ENCODE measurements around the gene PKP2. TPM values are rescaled to one million over a fixed set of nuclear protein-coding genes. Genes with fewer than 3 reads are reported as not detected.

PKP2 gene
- total and polyA plus RNA-seq, 2 experiments from 2014 or later: 0.21 to 0.22 TPM

GRCh38 chr12:32918890-32919801, 22.6 kb upstream of the PKP2 start:
- no peak overlapping the region for H3K4me3 ChIP-seq
- no peaks in the 10 kb centered on the region for H3K79me2 ChIP-seq (ENCODE audit: insufficient read depth)
- H3K4me2 ChIP-seq (ENCODE audit: unreplicated experiment): no peak overlapping the region
- no peaks in the 10 kb centered on the region for H3K4me1 ChIP-seq (ENCODE audit: insufficient read depth)
- no peaks in the 10 kb centered on the region for H3K9me3 ChIP-seq (ENCODE audit: low read depth)
- H2AFZ ChIP-seq: no peak overlapping the region
- H3K27ac ChIP-seq: no peak overlapping the region
- H3K36me3 ChIP-seq (ENCODE audit: low read depth): no peaks in the 10 kb centered on the region
- no peaks in the 10 kb centered on the region for H3F3A ChIP-seq (ENCODE audit: insufficient read depth)
- WGBS, 2 experiments (ENCODE audit: low coverage in 1 of 2, low lambda C conversion rate in 2 of 2, missing lambda C conversion rate in 2 of 2): 33 to 34% methylated on average over 11 of the region's 11 CpGs
- H3K27me3 ChIP-seq (replicated peaks; ENCODE audit: insufficient read depth): no peaks in the 10 kb centered on the region
- H3K9me2 ChIP-seq (ENCODE audit: insufficient read depth): no peaks in the 10 kb centered on the region
- in situ Hi-C loops (cut with MboI): no loop called here
- no peak for TF ChIP-seq EZH2 (IDR thresholded peaks at IDR 0.05; ENCODE audit: insufficient read depth, poor library complexity, severe bottlenecking)
- no peak for TF ChIP-seq EZH2phosphoT487 (IDR thresholded peaks at IDR 0.05; ENCODE audit: insufficient read depth, low read depth)
- DNase-seq: peak; percentile 18
- no peaks in the 10 kb centered on the region for H4K20me1 ChIP-seq (ENCODE audit: insufficient read depth)
- no peak overlapping the region for H3K9ac ChIP-seq

GRCh38 chr12:32917094-32917611, 20.6 kb upstream of the PKP2 start:
- H3K4me2 ChIP-seq (ENCODE audit: unreplicated experiment): no peak overlapping the region
- no peaks in the 10 kb centered on the region for H3K27me3 ChIP-seq (replicated peaks; ENCODE audit: insufficient read depth)
- no peaks in the 10 kb centered on the region for H3K36me3 ChIP-seq (ENCODE audit: low read depth)
- peak; percentile 9 for DNase-seq
- TF ChIP-seq EZH2 (IDR thresholded peaks at IDR 0.05; ENCODE audit: insufficient read depth, poor library complexity, severe bottlenecking): no peak
- TF ChIP-seq EZH2phosphoT487 (IDR thresholded peaks at IDR 0.05; ENCODE audit: insufficient read depth, low read depth): no peak
- in situ Hi-C loops (cut with MboI): no loop called here
- H4K20me1 ChIP-seq (ENCODE audit: insufficient read depth): no peaks in the 10 kb centered on the region
- no peaks in the 10 kb centered on the region for H3F3A ChIP-seq (ENCODE audit: insufficient read depth)
- H3K27ac ChIP-seq: no peak overlapping the region
- no peaks in the 10 kb centered on the region for H3K79me2 ChIP-seq (ENCODE audit: insufficient read depth)
- no peaks in the 10 kb centered on the region for H3K9me3 ChIP-seq (ENCODE audit: low read depth)
- H3K4me3 ChIP-seq: no peak overlapping the region
- no peaks in the 10 kb centered on the region for H3K9me2 ChIP-seq (ENCODE audit: insufficient read depth)
- no peak overlapping the region for H2AFZ ChIP-seq
- H3K9ac ChIP-seq: no peak overlapping the region
- H3K4me1 ChIP-seq (ENCODE audit: insufficient read depth): no peaks in the 10 kb centered on the region

- no peaks in the 10 kb centered on the region for H3K9me3 ChIP-seq (ENCODE audit: low read depth)
- no peak for DNase-seq
- in situ Hi-C loops (cut with MboI): no loop called here
- H3K27ac ChIP-seq: no peak overlapping the region
- WGBS, 2 experiments (ENCODE audit: low coverage in 1 of 2, low lambda C conversion rate in 2 of 2, missing lambda C conversion rate in 2 of 2): 40 to 43% methylated on average over 10 of the region's 10 CpGs
- H3K4me2 ChIP-seq (ENCODE audit: unreplicated experiment): no peak overlapping the region
- no peaks in the 10 kb centered on the region for H3K27me3 ChIP-seq (replicated peaks; ENCODE audit: insufficient read depth)
- no peak overlapping the region for H2AFZ ChIP-seq
- H3K4me3 ChIP-seq: no peak overlapping the region
- no peaks in the 10 kb centered on the region for H4K20me1 ChIP-seq (ENCODE audit: insufficient read depth)
- TF ChIP-seq EZH2phosphoT487 (IDR thresholded peaks at IDR 0.05; ENCODE audit: insufficient read depth, low read depth) (no peak), EZH2 (IDR thresholded peaks at IDR 0.05; ENCODE audit: insufficient read depth, poor library complexity, severe bottlenecking) (no peak)
- no peaks in the 10 kb centered on the region for H3K9me2 ChIP-seq (ENCODE audit: insufficient read depth)
- no peaks in the 10 kb centered on the region for H3F3A ChIP-seq (ENCODE audit: insufficient read depth)
- no peaks in the 10 kb centered on the region for H3K4me1 ChIP-seq (ENCODE audit: insufficient read depth)
- no peak overlapping the region for H3K9ac ChIP-seq
- no peaks in the 10 kb centered on the region for H3K36me3 ChIP-seq (ENCODE audit: low read depth)
- H3K79me2 ChIP-seq (ENCODE audit: insufficient read depth): no peaks in the 10 kb centered on the region
These were observed 11.4 kb upstream of the PKP2 start for GRCh38 chr12:32907898-32908476.

- no peaks in the 10 kb centered on the region for H3K36me3 ChIP-seq (ENCODE audit: low read depth)
- 34 to 42% methylated on average over 2 of the region's 2 CpGs for WGBS, 2 experiments (ENCODE audit: low coverage in 1 of 2, low lambda C conversion rate in 2 of 2, missing lambda C conversion rate in 2 of 2)
- H3K9me3 ChIP-seq (ENCODE audit: low read depth): no peaks in the 10 kb centered on the region
- H3K9me2 ChIP-seq (ENCODE audit: insufficient read depth): no peaks in the 10 kb centered on the region
- no peak overlapping the region for H3K4me2 ChIP-seq (ENCODE audit: unreplicated experiment)
- H3K27me3 ChIP-seq (replicated peaks; ENCODE audit: insufficient read depth): no peaks in the 10 kb centered on the region
- in situ Hi-C loops (cut with MboI): no loop called here
- no peak overlapping the region for H2AFZ ChIP-seq
- H3K9ac ChIP-seq: no peak overlapping the region
- DNase-seq: no peak
- H4K20me1 ChIP-seq (ENCODE audit: insufficient read depth): no peaks in the 10 kb centered on the region
- no peak overlapping the region for H3K27ac ChIP-seq
- H3K4me1 ChIP-seq (ENCODE audit: insufficient read depth): no peaks in the 10 kb centered on the region
- H3K4me3 ChIP-seq: no peak overlapping the region
- TF ChIP-seq EZH2phosphoT487 (IDR thresholded peaks at IDR 0.05; ENCODE audit: insufficient read depth, low read depth): no peak
- TF ChIP-seq EZH2 (IDR thresholded peaks at IDR 0.05; ENCODE audit: insufficient read depth, poor library complexity, severe bottlenecking): no peak
- no peaks in the 10 kb centered on the region for H3F3A ChIP-seq (ENCODE audit: insufficient read depth)
- no peaks in the 10 kb centered on the region for H3K79me2 ChIP-seq (ENCODE audit: insufficient read depth)
These were observed 10.6 kb upstream of the PKP2 start for GRCh38 chr12:32907166-32907565.
